H1 (cell line): ENCODE data around the gene CYP1B1. TPM values are rescaled to one million over a fixed set of nuclear protein-coding genes. Genes with fewer than 3 reads are reported as not detected.
A peak's percentile ranks its signal among the peaks of the same experiment; 100 is the strongest.

Experiments used
- CTCF ChIA-PET: fragments of 300-600 bp; sonication (Branson Sonifier 250); formaldehyde crosslinking; loops from one replicate; lab custom pipeline; 2021; ENCODE audit not compliant: partially characterized antibody; lab: Charles Lee
- POLR2A ChIA-PET: fragments of 300-600 bp; sonication (Branson Sonifier 250); formaldehyde crosslinking; loops from one replicate; lab custom pipeline; 2021; ENCODE audit warnings: inconsistent platforms; ENCODE audit not compliant: partially characterized antibody; lab: Charles Lee
- DNase-seq, 2 experiments: peaks; one replicate each; pipeline versions ENCODE4 v3.0.0 to v3.0.0-alpha.2; 2010 to 2022; ENCODE audit warnings: low spot score in 2 of 2, low read depth in 1 of 2, mixed read lengths in 1 of 2
- FAIRE-seq: peaks from 2 replicates; lab custom pipeline; 2011; peaks lifted over from hg19 to GRCh38; lab: Jason Lieb, UNC
- H2AFZ ChIP-seq: 2 replicates; pipeline ENCODE4 v1.8.1; 2012; ENCODE audit warnings: low read length, inconsistent platforms
- H2AK5ac ChIP-seq: 2 replicates; pipeline ENCODE4 v1.6.1; 2013; ENCODE audit warnings: low read depth, low read length
- H2BK120ac ChIP-seq: replicated peaks from 2 replicates; pipeline ENCODE3; 2013; ENCODE audit warnings: low read depth, low read length, inconsistent platforms
- H2BK12ac ChIP-seq: 2 replicates; pipeline ENCODE4 v1.6.1; 2013; ENCODE audit warnings: low read depth, low read length
- H2BK15ac ChIP-seq: 2 replicates; pipeline ENCODE4 v1.6.1; 2013; ENCODE audit warnings: low read length
- H2BK20ac ChIP-seq: 2 replicates; pipeline ENCODE4 v1.6.1; 2013; ENCODE audit warnings: low read length
- H2BK5ac ChIP-seq: 2 replicates; pipeline ENCODE4 v1.6.1; 2013; ENCODE audit warnings: low read depth, low read length
- H3K14ac ChIP-seq: 2 replicates; pipeline ENCODE4 v1.6.1; 2013; ENCODE audit warnings: inconsistent platforms; ENCODE audit not compliant: insufficient read length
- H3K18ac ChIP-seq: 2 replicates; pipeline ENCODE4 v1.6.1; 2013; ENCODE audit warnings: low read length; ENCODE audit errors: extremely low read depth
- H3K23ac ChIP-seq: 2 replicates; pipeline ENCODE4 v1.6.1; 2013; ENCODE audit warnings: inconsistent platforms; ENCODE audit not compliant: insufficient read length
- H3K23me2 ChIP-seq: 2 replicates; pipeline ENCODE4 v1.6.1; 2013; ENCODE audit warnings: low read depth, low read length
- H3K27ac ChIP-seq: 2 replicates; pipeline ENCODE4 v1.6.1; 2011; ENCODE audit warnings: low read depth, low read length, inconsistent platforms
- H3K27me3 ChIP-seq, 4 experiments: replicated peaks in 1 of 4; 1 replicate in 1 of 4; 2 replicates in 3 of 4; pipeline versions ENCODE4 v1.6.1 to v1.8.1; 2011 to 2013; ENCODE audit warnings: low read length in 3 of 4, mild to moderate bottlenecking in 3 of 4, inconsistent platforms in 2 of 4, mixed read lengths in 2 of 4, moderate library complexity in 1 of 4; ENCODE audit not compliant: control insufficient read depth in 3 of 4, insufficient read depth in 3 of 4; ENCODE audit errors: extremely low read depth in 1 of 4
- H3K36me3 ChIP-seq, 4 experiments: 2 replicates each; pipeline versions ENCODE4 v1.6.1 to v1.8.1; 2011 to 2013; ENCODE audit warnings: mild to moderate bottlenecking in 4 of 4, low read length in 3 of 4, moderate library complexity in 2 of 4, control low read depth in 1 of 4, inconsistent platforms in 1 of 4; ENCODE audit not compliant: insufficient read depth in 4 of 4, control insufficient read depth in 2 of 4
- H3K4ac ChIP-seq: replicated peaks from 2 replicates; pipeline ENCODE3; 2013; ENCODE audit warnings: low read length, low read depth, mixed read lengths, inconsistent platforms; ENCODE audit not compliant: insufficient read length
- H3K4me1 ChIP-seq, 4 experiments: replicated peaks in 1 of 4; 1 replicate in 1 of 4; 2 replicates in 3 of 4; pipeline versions ENCODE4 v1.6.1 to v1.8.1; 2011 to 2013; ENCODE audit warnings: low read length in 3 of 4, inconsistent platforms in 2 of 4, mixed read lengths in 1 of 4; ENCODE audit not compliant: insufficient read depth in 4 of 4, control insufficient read depth in 3 of 4
- H3K4me2 ChIP-seq, 2 experiments: 2 replicates each; pipeline versions ENCODE4 v1.6.1 to v1.8.1; 2011 to 2013; ENCODE audit warnings: low read depth in 2 of 2, low read length in 2 of 2, control low read depth in 1 of 2, inconsistent platforms in 1 of 2, mild to moderate bottlenecking in 1 of 2; ENCODE audit not compliant: insufficient read depth in 1 of 2
- H3K4me3 ChIP-seq, 4 experiments: fragments of 200-600, 300-600 bp in 1 of 4; sonication (generic), shearing (Covaris generic), sonication (Bioruptor Twin) in 1 of 4; 2 replicates each; pipeline versions ENCODE4 v1.5.1 to v1.8.1; 2011 to 2016; ENCODE audit warnings: low read length in 4 of 4, low read depth in 3 of 4, control low read depth in 2 of 4, inconsistent platforms in 2 of 4, mild to moderate bottlenecking in 2 of 4, mixed read lengths in 1 of 4, moderate library complexity in 1 of 4; ENCODE audit not compliant: insufficient read depth in 2 of 4; ENCODE audit errors: extremely low read depth in 1 of 4
- H3K56ac ChIP-seq: replicated peaks from 2 replicates; pipeline ENCODE3; 2013; ENCODE audit warnings: low read depth, mild to moderate bottlenecking, mixed read lengths, low read length, inconsistent platforms; ENCODE audit not compliant: insufficient read length
- H3K79me1 ChIP-seq: 2 replicates; pipeline ENCODE4 v1.6.1; 2013; ENCODE audit warnings: low read depth, low read length, control low read depth
- H3K79me2 ChIP-seq, 2 experiments: 2 replicates each; pipeline versions ENCODE4 v1.6.1 to v1.8.1; 2012 to 2013; ENCODE audit warnings: low read length in 2 of 2, mild to moderate bottlenecking in 2 of 2, inconsistent platforms in 1 of 2; ENCODE audit not compliant: insufficient read depth in 2 of 2, control insufficient read depth in 1 of 2
- H3K9ac ChIP-seq, 4 experiments: replicated peaks in 1 of 4; 1 replicate in 1 of 4; 2 replicates in 3 of 4; pipeline versions ENCODE4 v1.6.1 to v1.8.1; 2011 to 2013; ENCODE audit warnings: low read depth in 3 of 4, low read length in 3 of 4, control low read depth in 2 of 4, mild to moderate bottlenecking in 2 of 4, moderate library complexity in 2 of 4, inconsistent platforms in 1 of 4; ENCODE audit errors: extremely low read depth in 1 of 4
- H3K9me3 ChIP-seq, 2 experiments: 2 replicates each; pipeline versions ENCODE4 v1.6.1 to v1.8.1; 2012 to 2013; ENCODE audit warnings: mild to moderate bottlenecking in 2 of 2, moderate library complexity in 2 of 2, control low read depth in 1 of 2, inconsistent platforms in 1 of 2, low read depth in 1 of 2, low read length in 1 of 2, mixed read lengths in 1 of 2; ENCODE audit not compliant: insufficient read depth in 2 of 2
- H4K20me1 ChIP-seq, 2 experiments: replicated peaks in 1 of 2; 2 replicates each; pipeline versions ENCODE3 to v1.8.1; 2011 to 2013; ENCODE audit warnings: inconsistent platforms in 2 of 2, low read length in 2 of 2, mild to moderate bottlenecking in 1 of 2; ENCODE audit not compliant: insufficient read depth in 2 of 2, control insufficient read depth in 1 of 2
- H4K5ac ChIP-seq: 2 replicates; pipeline ENCODE4 v1.6.1; 2013; ENCODE audit warnings: low read length, low read depth, mixed read lengths, inconsistent platforms; ENCODE audit not compliant: insufficient read length
- H4K8ac ChIP-seq: 2 replicates; pipeline ENCODE4 v1.8.0; 2013; ENCODE audit warnings: mild to moderate bottlenecking, moderate library complexity, low read length, inconsistent platforms; ENCODE audit not compliant: insufficient read depth; ENCODE audit errors: extremely low read depth
- H4K91ac ChIP-seq: replicated peaks from 2 replicates; pipeline ENCODE3; 2013; ENCODE audit warnings: low read length, mixed read lengths, inconsistent platforms; ENCODE audit not compliant: insufficient read length
- ASH2L ChIP-seq: fragments of 200-600, 300-600 bp; sonication (generic); IDR thresholded peaks from one replicate; pipeline ENCODE4 v1.7.1; 2017; ENCODE audit warnings: low read length
- TCF12 ChIP-seq: IDR thresholded peaks from 2 replicates; pipeline ENCODE4 v1.6.1; 2011; ENCODE audit warnings: low read depth, mild to moderate bottlenecking, low read length
- WGBS, 2 experiments: shearing (Covaris generic) in 1 of 2; methylation state at CpG; one replicate each; pipeline versions ENCODE4 v1.1.6 to v1.1.7; 2013 to 2015; ENCODE audit warnings: low lambda C conversion rate in 2 of 2, mixed read lengths in 2 of 2, inconsistent platforms in 1 of 2, low coverage in 1 of 2, missing lambda C conversion rate in 1 of 2; ENCODE audit not compliant: insufficient replicate concordance in 2 of 2, insufficient coverage in 1 of 2, insufficient read length in 1 of 2; ENCODE audit errors: extremely low coverage in 1 of 2, missing lambda C conversion rate in 1 of 2; 5-methylcytosine and 5-hydroxymethylcytosine counted together
- polyA plus RNA-seq, 7 experiments: library from polyadenylated mRNA; depleted of rRNA in 3 of 7; stranded (reverse) in 5 of 7; unstranded in 2 of 7; fragments of >200 nt in 5 of 7; fragments of 200-250 nt in 2 of 7; gene quantifications; 1 replicate in 5 of 7; 2 replicates in 1 of 7; 4 replicates in 1 of 7; pipeline versions ENCODE4 v1.2.1 to v1.2.3, GENCODE V29; 2011 to 2013; ENCODE audit warnings: missing spikeins in 2 of 7, mixed read lengths in 2 of 7
- total RNA-seq: library from RNA; stranded (reverse); fragmentation: NEBNext Ultra II Directional; extraction: Animal tissue kit (Norgen Biotek cat#: 25700); gene quantifications from 2 replicates; pipeline ENCODE4 v1.2.1, GENCODE V29; 2021

CYP1B1 gene
- total and polyA plus RNA-seq, 2 of the 8 experiments (the other 6 are each of a cell fraction or from before 2014, with no cell fraction given): 1.3 to 5.7 TPM

DNA sequence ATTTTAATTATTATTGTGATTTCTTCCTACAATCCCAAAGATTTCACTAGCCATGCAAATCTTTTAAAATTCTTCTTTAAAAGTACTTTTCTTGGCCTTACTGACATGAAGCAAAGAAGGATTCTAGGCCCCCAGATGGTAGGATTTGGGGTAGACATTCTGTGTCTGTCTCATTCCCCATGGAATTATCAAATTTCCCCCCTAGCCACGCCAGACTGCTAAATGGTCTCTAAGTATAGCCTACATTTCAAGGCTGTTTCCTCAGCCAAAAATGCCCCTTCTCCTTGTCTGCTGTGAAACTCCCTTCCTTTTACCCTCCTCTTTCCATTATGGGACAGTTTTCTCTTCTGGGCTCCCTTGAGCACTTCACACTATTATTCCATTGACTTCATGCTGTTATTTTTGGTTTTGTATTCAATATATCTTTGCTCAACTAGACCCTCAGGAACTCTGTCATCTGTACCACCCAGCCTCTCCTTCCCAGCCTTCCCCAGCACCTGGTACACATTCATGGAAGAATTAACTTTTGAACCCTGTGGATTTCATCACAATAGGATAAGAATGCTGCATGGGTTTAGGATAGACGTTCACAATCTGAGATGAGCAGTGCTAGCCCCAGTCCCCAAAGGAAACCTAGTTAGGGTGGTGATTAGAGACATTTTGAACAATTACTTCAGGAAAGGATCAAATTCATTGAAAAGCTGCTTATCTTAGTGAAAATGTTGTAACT, 21.5 kb upstream of the CYP1B1 start:
- H3K36me3 ChIP-seq: no peaks in the 10 kb centered on the region
- ChIA-PET CTCF (interaction anchor here (1.1 to 8.4 kb wide), 3 partner anchors 17 to 19 kb away, joined by 4 to 70 read pairs (median 5); partner anchors contain the start of gene CYP1B1), POLR2A (interaction anchor here (0.9 to 3.8 kb wide), 5 partner anchors 11 to 23 kb away, joined by 3 to 27 read pairs (median 4); partner anchors contain the start of gene CYP1B1)
- no peaks in the 10 kb centered on the region for H4K20me1 ChIP-seq
- no peak overlapping the region for H2AK5ac ChIP-seq
- peaks cover 5 to 39% (median 34%) of the 10 kb centered on the region in 4 experiments for H3K27me3 ChIP-seq
- no peak overlapping the region for H4K8ac ChIP-seq
- FAIRE-seq: no peak
- H3K14ac ChIP-seq: no peak overlapping the region
- H4K91ac ChIP-seq: no peak overlapping the region
- H2BK15ac ChIP-seq: no peak overlapping the region
- H2BK120ac ChIP-seq: no peak overlapping the region
- no peak for DNase-seq
- H3K79me1 ChIP-seq: no peaks in the 10 kb centered on the region
- H3K79me2 ChIP-seq: no peaks in the 10 kb centered on the region
- 0 out of 2 replicates have a peak overlapping the region, but pooled peaks have one; percentile 34 for H3K18ac ChIP-seq
- peak overlapping the region in 1 of 2 experiments; percentile 68; a peak in 2 of 4 replicates for H3K4me2 ChIP-seq
- H3K4me1 ChIP-seq: peaks cover 13 to 30% (median 17%) of the 10 kb centered on the region in 4 experiments
- 0 out of 2 replicates have a peak overlapping the region, but pooled peaks have one; percentile 81 for H2BK20ac ChIP-seq
- no peak overlapping the region; the same call in 1 of the 2 replicates for H2BK5ac ChIP-seq
- TF ChIP-seq ASH2L (no peak), TCF12 (0 out of 2 replicates have a peak, but pooled peaks have one; percentile 33)
- WGBS, 2 experiments: 38% methylated on average over 2 of the region's 2 CpGs; no CpG with 5 or more reads in 1 of the 2 experiments
- H2AFZ ChIP-seq: no peak overlapping the region
- no peak overlapping the region for H3K4me3 ChIP-seq
- H3K9me3 ChIP-seq: no peaks in the 10 kb centered on the region
- H3K4ac ChIP-seq: no peak overlapping the region
- no peak overlapping the region for H3K56ac ChIP-seq
- H4K5ac ChIP-seq: no peak overlapping the region
- H2BK12ac ChIP-seq: peak overlapping the region; percentile 31; the same call in 1 of the 2 replicates
- peaks cover 4% of the 10 kb centered on the region; the same call in 1 of the 2 replicates for H3K23me2 ChIP-seq
- H3K23ac ChIP-seq: no peak overlapping the region
- H3K27ac ChIP-seq: no peak overlapping the region
- H3K9ac ChIP-seq: peak overlapping the region in 1 of 4 experiments; percentile 34; a peak in 1 of 7 replicates
